ENCODE measurements around the gene ZNF322.
"Not testable (repeated sequence)": the region's sequence is repeated elsewhere in the genome, so short reads cannot be mapped to it uniquely, and the experiment has no call there.

The ZNF322 gene, protein sequence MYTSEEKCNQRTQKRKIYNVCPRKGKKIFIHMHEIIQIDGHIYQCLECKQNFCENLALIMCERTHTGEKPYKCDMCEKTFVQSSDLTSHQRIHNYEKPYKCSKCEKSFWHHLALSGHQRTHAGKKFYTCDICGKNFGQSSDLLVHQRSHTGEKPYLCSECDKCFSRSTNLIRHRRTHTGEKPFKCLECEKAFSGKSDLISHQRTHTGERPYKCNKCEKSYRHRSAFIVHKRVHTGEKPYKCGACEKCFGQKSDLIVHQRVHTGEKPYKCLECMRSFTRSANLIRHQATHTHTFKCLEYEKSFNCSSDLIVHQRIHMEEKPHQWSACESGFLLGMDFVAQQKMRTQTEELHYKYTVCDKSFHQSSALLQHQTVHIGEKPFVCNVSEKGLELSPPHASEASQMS

DNA sequence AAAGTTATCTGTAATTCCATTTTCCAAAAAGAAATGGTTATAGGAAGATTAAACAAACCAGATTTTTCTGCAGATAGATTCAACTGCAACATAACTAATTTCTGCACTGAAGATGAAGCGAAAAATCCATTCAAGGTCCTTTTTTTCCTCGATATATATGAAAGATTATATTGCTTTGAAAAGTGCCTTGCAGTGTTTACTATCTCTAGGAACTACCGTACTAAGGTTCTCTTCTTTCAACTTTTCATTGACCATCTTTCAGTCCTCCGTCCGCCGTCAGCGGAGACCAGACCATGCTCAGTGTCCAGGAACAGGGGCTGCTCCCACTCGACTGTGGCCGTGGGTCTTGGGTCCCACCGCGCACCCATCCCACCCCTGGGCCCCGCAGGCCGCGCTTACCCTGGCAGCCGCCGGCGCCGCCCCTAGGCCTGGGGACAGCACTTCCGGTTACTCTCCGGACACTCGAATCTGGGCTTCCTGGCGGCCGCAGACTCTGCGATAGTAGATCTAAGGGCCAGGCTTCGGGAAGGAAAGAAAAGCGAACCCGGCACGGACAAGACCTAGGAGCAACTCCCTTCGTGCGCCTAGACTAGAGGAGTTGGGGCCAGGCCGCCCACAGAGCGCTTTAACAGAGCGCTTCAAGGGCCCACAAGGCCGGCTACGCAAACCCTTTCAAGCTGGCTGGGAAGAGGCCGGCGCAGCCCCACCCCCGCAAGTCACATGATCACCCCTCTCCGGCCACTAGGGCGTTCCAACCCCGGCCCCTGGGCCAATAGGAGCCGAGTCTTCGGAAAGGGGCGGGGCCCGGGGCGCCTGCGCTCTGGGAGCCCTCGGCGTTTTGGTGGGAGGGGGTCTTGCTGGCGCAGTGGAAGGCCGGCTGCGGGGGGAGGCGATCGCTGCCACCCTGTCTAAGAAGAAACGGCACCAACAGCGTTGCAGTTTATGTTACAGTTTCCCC is at the start of gene ZNF322:
Gene ZNF322, minus strand, starts transcription at position 705 of the 958 bp plus-strand sequence. CDS start 21,193 bp downstream, outside the sequence.
- ChIA-PET CTCF (interaction anchor here (0.6 kb wide), 2 partner anchors 9 to 86 kb away, joined by 3 to 4 read pairs; no protein-coding TSS in a partner anchor), POLR2A (ENCODE audit: low non-redundant PET) (interaction anchor here (0.9 kb wide), 1 partner anchor 361 kb away, joined by 4 read pairs; no protein-coding TSS in a partner anchor)
- DNase-seq (ENCODE audit: low spot score): peak; percentile 98
- peak within 1 kb of the TSS; percentile 78 for H3K27ac ChIP-seq
- no peak for TF ChIP-seq CTCF (conservative IDR thresholded peaks at IDR 0.05; ENCODE audit: low read depth)

DNA sequence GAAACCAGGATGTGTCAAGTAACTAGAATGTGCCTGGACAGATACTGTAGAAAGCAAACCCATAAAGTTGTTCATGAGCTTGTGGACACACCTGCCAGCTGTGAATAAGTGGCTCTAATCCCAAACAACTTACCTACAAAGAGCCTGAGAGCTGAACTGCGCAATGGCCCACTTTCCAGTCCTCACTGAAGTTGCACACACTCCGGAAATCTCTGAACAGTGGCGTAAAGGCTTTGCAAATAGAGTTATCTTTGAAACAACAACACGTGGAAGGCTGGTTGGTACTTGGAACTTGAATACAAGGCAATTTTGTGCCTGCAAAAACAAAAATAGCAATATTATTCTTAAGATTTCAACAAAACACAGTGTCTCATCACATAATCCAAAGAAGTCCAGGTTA is 46.2 kb upstream of the ZNF322 start:
- CTCF ChIA-PET; DNase-seq (ENCODE audit: low spot score); POLR2A ChIA-PET (ENCODE audit: low non-redundant PET); H3K27ac ChIP-seq: not testable (repeated sequence)

DNA sequence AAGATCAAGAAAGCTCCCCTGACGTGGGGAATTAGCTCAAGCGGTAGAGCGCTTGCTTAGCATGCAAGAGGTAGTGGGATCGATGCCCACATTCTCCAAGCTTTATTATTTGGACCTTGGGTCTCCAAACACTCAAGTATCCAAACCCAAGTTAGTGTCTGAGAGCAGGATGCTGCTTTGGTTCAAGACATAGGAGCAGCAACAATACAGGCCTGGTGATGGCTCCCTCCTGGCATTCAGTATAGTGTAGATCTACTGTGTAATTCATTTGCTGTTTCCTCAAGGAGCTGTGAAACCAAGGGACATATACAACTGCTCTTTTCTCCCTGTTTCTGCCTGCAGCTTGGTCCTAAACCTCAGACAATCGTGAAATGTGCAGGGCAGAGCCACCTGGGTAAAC is 45.8 kb upstream of the ZNF322 start:
- CTCF ChIA-PET; POLR2A ChIA-PET (ENCODE audit: low non-redundant PET); H3K27ac ChIP-seq; DNase-seq (ENCODE audit: low spot score): not testable (repeated sequence)

DNA sequence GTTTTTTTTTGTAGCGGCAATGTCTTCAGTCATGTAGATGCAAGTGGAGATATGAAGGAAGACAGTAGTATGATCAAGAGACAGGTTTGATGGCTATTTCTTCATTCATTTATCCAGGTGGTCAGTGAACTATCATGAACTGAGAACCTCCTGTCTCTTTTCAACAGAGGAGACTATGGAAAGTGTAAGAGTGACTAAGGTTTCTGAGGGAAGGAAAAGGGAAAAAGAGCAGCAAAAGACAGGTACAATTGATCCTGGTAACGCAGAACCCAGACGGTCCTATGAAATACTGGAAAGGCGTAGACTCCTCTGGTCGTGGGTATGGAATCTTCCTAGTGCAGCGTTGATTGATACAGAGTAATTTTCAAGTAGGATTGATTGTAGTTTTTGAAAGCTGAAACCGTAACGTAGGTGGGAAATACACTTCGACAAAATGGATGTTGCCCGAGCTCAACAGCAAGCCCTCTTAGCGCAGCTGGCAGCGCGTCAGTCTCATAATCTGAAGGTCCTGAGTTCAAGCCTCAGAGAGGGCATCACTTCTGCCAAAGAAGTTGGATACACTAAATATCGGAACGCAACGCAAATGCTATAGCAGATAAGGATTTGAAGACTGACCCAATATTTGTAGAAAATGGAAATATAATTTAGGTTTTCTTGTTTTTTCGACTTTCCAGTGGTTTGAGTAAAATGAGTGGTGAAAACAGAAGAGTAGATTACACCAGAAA is 41.6 kb upstream of the ZNF322 start:
- CTCF ChIA-PET; POLR2A ChIA-PET (ENCODE audit: low non-redundant PET); H3K27ac ChIP-seq; DNase-seq (ENCODE audit: low spot score): not testable (repeated sequence)

DNA sequence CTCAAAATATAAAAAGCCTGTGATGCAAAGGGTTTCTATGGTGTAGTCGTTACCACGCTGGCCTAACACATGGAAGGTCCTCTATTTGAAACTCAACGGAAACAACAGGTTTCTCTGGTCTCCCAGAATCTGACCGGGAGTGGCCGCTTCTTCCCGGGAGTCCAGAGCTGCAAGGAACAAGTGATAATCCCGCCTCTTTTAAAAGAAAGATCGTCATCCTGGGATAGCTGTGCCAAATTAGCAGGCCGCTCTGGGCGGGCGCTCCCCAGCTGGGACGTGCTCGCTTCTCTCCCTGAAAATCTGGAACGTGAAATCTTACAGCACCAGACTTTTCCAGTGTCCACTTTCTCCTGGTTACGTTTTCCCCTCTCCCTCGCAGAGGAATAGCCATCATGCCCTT is 38.0 kb upstream of the ZNF322 start:
- DNase-seq (ENCODE audit: low spot score); H3K27ac ChIP-seq; POLR2A ChIA-PET (ENCODE audit: low non-redundant PET); CTCF ChIA-PET: not testable (repeated sequence)

DNA sequence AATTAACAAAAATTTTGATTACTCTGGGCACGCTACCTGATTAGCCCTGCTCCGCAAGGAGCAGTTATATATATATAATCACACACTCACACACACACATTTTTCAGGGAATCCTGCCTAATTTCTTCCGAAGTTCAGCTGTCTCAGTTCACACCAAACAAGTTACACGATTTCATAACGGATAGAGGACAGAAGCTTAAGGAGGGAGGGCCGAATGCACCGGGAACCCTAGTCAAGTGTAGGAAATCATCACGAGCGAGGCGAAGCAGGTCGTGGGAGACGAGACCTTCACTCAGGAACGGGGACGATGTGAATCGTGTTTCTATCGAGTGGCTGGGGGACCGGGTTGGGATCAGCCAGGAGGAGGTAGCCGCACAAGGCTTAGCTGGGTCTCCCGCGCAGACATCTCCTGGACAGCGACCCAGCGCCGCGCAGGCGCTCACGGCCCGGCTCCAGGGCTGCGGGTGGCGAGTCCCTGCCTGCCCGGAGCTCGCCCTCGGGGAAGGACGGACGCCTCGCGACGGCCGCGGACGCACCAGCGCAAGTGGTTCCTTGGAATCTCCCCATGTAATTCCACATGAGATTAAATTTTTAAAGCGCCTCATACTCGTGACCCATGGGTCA is 29.9 kb upstream of the ZNF322 start:
- H3K27ac ChIP-seq; DNase-seq (ENCODE audit: low spot score); POLR2A ChIA-PET (ENCODE audit: low non-redundant PET); CTCF ChIA-PET: not testable (repeated sequence)

DNA sequence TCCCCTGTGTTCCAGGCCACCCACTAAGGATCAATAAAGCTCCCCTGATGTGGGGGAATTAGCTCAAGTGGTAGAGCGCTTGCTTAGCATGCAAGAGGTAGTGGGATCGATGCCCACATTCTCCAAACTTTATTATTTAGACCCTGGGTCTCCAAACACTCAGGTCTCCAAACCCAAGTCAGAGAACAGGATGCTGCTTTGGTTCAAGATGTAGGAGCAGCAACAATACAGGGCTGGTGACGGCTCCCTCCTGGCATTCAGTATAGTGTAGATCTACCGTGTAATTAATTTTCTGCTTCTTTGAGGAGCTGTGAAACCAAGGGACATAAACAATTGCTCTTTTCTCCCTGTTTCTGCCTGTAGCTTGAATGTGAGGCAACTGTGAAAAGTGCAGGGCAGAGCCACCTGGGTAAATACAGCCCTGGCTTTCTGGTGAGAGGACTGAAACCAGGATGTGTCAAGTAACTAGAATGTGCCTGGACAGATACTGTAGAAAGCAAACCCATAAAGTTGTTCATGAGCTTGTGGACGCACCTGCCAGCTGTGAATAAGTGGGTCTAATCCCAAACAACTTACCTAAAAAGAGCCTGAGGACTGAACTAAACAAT is 23.0 kb upstream of the ZNF322 start:
- H3K27ac ChIP-seq; DNase-seq (ENCODE audit: low spot score); POLR2A ChIA-PET (ENCODE audit: low non-redundant PET); CTCF ChIA-PET: not testable (repeated sequence)

- H3K27ac ChIP-seq; POLR2A ChIA-PET (ENCODE audit: low non-redundant PET); DNase-seq (ENCODE audit: low spot score); CTCF ChIA-PET: not testable (repeated sequence)
These were observed 13.7 kb upstream of the ZNF322 start for GRCh38 chr6:26673287-26673686.

DNA sequence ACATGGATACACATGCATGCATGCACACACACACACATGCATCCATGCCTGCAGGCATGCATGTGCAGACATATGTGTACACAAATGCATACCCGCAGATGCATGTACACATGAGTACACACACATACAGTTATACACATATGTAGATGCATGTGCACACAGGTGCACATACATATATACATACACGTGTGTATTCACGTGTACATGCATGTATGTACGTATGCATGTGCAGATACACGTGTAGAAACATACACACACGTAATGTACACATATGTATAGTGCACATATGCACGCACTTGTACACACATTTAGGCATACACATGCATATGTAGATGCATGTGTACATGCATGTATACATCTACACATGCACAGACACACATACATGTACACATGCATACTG is 11.0 kb upstream of the ZNF322 start:
- CTCF ChIA-PET: not testable (repeated sequence)

DNA sequence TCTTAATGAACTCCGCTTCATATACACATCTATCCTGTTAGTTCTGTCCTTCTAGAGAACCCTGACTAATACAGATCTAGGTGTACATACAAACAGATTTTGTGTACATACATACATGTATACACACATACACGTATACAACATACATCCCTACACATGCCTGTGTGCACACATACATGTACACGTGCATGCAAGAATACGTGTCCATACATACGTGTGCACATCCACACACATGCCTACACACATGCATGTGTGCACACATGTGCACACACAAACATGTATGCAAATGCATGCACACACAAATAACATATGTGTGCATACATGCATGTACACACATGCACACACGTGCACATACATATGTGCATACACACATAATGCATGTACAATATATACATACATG is 10.5 kb upstream of the ZNF322 start:
- CTCF ChIA-PET; POLR2A ChIA-PET (ENCODE audit: low non-redundant PET); DNase-seq (ENCODE audit: low spot score); H3K27ac ChIP-seq: not testable (repeated sequence)

More for the DNA sequence above, 11.0 kb upstream of the ZNF322 start:
- DNase-seq (ENCODE audit: low spot score); POLR2A ChIA-PET (ENCODE audit: low non-redundant PET); H3K27ac ChIP-seq: not testable (repeated sequence)
